GM12874 (cell line): Measurements from ENCODE around the gene CEP76.

Source experiments
- CTCF ChIP-seq: IDR thresholded peaks from 2 replicates; pipeline ENCODE4 v1.5.1; 2011; ENCODE audit warnings: low read depth, mild to moderate bottlenecking, control low read depth, low read length, moderate library complexity; ENCODE audit not compliant: insufficient read depth

The CEP76 gene

DNA sequence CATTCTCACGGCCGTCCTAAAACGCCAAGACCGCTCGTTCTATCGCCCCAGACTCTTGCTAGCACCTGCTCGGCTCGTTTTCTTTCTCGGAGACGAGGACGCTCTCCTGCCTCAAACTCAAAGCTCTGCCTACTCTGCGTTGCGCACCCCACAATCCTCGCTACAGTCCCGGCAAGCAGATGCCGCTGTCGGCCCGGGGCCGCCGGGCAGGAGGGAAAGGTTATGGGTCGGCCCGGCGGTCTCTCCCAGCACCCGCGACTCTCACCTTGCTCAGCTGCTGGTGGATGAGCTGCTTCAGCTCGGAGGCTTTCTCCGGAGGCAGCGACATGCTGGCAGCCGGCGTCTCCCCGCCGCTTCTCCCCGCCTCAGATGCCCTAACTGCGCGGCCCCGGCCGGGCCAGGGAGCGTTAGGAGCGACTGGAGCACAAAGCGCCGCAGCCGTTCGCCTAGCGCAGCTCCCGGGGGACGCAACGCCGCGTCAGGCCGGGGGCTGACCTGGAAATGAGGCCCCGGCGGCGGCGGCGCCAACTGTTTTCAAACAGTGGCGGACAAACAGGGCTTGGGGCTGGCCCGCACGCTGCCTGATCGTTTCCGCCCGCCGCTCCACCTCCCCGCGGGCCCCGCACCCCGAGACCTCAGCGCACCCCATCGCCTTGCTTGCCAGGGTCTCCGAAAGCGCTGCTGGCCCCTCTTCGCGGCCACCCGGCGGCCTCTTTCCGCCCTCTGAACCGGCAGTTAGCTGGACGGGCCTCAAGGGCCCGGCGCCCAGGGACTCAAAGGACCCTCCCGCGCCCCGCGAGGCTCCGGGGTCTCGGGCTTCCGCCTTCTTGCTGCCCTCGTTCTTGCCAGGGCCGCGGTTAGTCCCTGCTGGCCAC is at the start of gene CEP76, which contains the start of gene PSMG2:
CEP76 (minus strand) TSS at position 503 of the 875 bp plus-strand sequence; CDS start at position 328, 175 bp downstream.
PSMG2 (plus strand) TSS at position 822 of the 875 bp plus-strand sequence. CDS start 66 bp downstream, outside the sequence.
- no peak for TF ChIP-seq CTCF

GRCh38 chr18:12751891-12752290 is 49.4 kb upstream of the CEP76 start:
- TF ChIP-seq CTCF = no peak

DNA sequence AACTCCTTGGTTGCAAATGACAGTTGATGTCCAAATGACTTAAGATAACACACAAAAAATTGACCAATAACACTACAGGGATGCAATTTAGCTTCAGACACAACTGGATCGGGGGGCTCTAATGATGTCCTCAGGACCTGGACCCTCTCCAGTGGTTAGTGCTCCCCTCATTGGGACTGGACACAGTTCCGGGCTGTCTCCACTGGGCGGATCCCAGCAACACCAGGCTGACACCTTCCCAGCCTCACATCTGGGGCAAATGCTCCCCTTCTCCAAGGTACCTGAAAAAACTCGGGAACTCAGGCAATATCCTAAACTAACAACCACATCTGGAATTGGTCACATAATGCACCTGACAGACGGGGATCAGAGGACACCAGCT is 49.0 kb upstream of the CEP76 start:
- no peak for TF ChIP-seq CTCF

DNA sequence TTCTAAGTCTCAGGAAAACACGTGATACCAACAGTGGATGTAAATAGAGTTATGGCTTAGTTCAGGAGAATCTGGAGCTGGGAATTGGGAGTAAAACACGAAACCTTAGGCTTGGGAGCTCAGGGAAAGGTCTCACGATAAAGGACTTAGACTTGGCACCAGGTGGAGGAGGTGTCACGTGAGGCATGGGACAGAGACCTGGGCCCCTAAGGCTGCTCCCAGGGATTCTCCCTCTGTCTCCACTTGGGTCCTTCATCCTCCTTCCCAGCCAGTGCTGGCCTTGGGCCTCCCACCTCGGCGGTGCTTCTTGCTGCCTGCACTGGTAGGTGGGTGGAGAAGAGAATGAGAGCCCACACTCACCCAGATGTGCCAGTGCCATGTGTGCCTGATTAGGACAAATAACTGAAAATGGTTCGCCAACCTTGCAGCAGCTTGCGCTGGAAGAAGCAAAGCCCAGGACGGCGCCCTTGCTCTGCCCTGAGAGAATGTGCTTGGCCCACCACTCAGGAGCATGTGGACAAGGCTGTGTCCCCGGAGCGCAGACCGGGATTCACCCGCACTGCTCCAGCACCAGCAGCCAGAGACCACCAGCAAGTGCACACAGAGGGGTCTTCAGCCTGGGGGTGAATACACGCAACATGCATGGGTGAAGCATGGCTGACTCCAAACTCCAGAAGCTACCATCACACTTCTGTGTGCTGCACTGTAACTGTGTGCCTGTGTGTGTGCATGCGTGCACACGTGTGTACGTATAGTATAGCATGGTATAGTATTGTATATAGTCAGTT is 48.4 kb upstream of the CEP76 start:
- TF ChIP-seq CTCF = no peak

- TF ChIP-seq CTCF = no peak
Measured at GRCh38 chr18:12750076-12750714, 47.7 kb upstream of the CEP76 start.

DNA sequence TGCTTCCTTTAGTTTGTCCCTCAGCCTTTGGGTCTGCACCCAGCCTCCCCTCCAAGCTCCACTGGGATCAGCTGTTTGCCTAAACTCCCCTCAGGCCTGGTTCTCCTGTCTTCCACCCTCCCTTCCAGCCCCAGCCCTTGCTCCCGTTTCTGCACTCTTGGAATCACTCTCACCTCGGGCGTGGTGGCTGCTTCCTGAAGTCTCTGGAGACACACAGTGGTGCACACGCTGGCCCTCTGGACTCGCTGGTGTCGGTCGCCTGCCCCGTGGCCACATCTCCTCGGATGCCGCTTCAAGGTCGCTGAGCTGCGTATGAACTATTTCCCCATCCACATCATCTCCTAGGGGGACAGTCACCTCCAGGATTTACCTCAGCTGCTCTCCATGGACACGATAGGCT is 46.6 kb upstream of the CEP76 start:
- no peak for TF ChIP-seq CTCF

DNA sequence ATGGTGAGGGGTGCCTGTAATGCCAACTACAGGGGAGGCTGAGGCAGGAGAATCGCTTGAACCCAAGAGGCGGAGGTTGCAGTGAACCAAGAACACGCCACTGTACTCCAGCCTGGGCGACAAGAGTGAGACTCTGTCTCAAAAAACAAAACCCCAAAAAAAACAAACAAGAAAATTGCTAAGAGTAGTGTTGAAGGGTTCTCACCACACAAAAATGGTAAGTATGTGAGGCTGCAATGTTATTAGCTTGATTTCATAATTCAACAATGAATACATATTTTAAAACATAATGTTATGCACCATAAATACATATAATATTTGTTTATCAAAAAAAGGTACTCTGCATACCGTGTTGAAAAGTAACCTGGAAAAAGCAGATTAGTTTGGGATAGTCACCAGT is 46.1 kb upstream of the CEP76 start:
- no peak for TF ChIP-seq CTCF
